Urinary bladder (tissue), 4 donors: Measurements from ENCODE around the gene TBXAS1. TPM values are rescaled to one million over a fixed set of nuclear protein-coding genes. Genes with fewer than 3 reads are reported as not detected.

Experiments used
- DNase-seq: peaks from one replicate; pipeline ENCODE4 v3.0.0-alpha.2; 2015; ENCODE audit errors: extremely low spot score
- H3K27ac ChIP-seq: one replicate; pipeline ENCODE4 v1.5.1; 2013; ENCODE audit warnings: low read depth, mild to moderate bottlenecking, moderate library complexity
- H3K36me3 ChIP-seq: one replicate; pipeline ENCODE4 v1.6.1; 2013; ENCODE audit warnings: mild to moderate bottlenecking, moderate library complexity; ENCODE audit not compliant: insufficient read depth
- H3K4me1 ChIP-seq: one replicate; pipeline ENCODE4 v1.6.1; 2013; ENCODE audit warnings: mild to moderate bottlenecking, moderate library complexity; ENCODE audit not compliant: insufficient read depth
- H3K4me3 ChIP-seq: one replicate; pipeline ENCODE4 v1.5.1; 2013; ENCODE audit warnings: low read depth, low read length
- WGBS: extraction: QIAGEN DNeasy Blood & Tissue Kit; methylation state at CpG from one replicate; pipeline ENCODE4 v1.1.7; 2013; 5-methylcytosine and 5-hydroxymethylcytosine counted together
- polyA plus RNA-seq: library from polyadenylated mRNA; stranded (reverse); fragments of 200-250 nt; gene quantifications from one replicate; pipeline ENCODE4 v1.2.3, GENCODE V29; 2013
- total RNA-seq: library from RNA; depleted of rRNA; stranded (reverse); fragments of >200 nt; gene quantifications from one replicate; pipeline ENCODE4 v1.2.3, GENCODE V29; 2014
- donor health status: healthy with polysubstance abuse.
- donor health status: healthy.

Gene TBXAS1
- total and polyA plus RNA-seq, 2 donors = 8.6 to 12.2 TPM

- Histone ChIP-seq H3K36me3 (no peaks in the 10 kb centered on the region), H3K27ac (no peak overlapping the region), H3K4me3 (no peak overlapping the region), H3K4me1 (no peaks in the 10 kb centered on the region)
- 83% methylated on average over 9 of the region's 9 CpGs for WGBS
- no peak for DNase-seq
Measured at GRCh38 chr7:139874302-139874629, 45.2 kb downstream of the TBXAS1 start.

DNA sequence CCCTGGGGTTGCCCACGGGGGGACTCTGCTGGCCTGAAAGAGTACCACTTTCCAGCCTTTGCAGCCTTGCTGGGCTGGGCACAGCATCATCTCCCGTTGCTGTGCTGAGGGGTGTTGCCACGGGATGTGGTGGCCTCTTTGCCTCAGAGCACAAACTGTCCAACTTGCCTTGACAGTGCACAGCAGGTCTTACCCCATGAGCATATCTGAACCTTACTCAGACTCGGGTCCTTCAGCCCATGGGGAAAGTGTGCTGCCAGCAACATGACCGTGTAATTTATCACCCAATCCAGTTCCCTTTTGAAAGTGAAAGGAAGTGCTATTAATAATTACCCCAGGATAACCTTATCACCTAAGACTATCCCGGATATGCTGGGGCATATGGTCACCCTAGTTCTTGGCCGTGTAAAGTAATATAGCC lies 46.8 kb downstream of the TBXAS1 start:
- Histone ChIP-seq H3K4me3 (no peak overlapping the region), H3K27ac (no peak overlapping the region), H3K4me1 (no peaks in the 10 kb centered on the region), H3K36me3 (no peaks in the 10 kb centered on the region)
- DNase-seq = no peak
- WGBS = 67% methylated on average over 7 of the region's 7 CpGs

GRCh38 chr7:139876622-139877283 lies 47.7 kb downstream of the TBXAS1 start:
- H3K36me3 ChIP-seq = no peaks in the 10 kb centered on the region
- DNase-seq = no peak

DNA sequence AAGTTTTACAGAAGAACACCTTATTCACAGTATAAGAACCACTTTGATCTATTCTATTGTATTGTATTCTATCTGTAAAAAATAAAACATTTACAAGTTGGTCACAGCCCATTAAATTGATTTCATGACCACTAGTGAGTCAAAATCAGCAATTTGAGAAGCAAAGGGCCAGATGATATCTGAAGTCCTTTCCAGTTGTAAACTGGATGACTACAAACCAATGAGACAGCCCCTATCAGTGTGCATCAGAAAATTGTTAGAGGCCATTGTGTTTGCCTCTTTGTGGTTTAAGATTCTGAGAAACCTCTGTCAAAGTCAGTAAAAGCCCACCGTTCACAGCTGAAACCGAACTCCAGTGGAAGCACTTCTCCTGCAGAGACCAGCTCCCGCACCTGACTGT lies 54.8 kb downstream of the TBXAS1 start:
- WGBS = 94% methylated on average over 3 of the region's 3 CpGs
- Histone ChIP-seq H3K4me1 (no peaks in the 10 kb centered on the region), H3K27ac (no peak overlapping the region), H3K4me3 (no peak overlapping the region), H3K36me3 (no peaks in the 10 kb centered on the region)
- no peak for DNase-seq

More at GRCh38 chr7:139876622-139877283, 47.7 kb downstream of the TBXAS1 start:
- 97% methylated on average over 8 of the region's 8 CpGs for WGBS
- Histone ChIP-seq H3K4me3 (no peak overlapping the region), H3K27ac (no peak overlapping the region), H3K4me1 (no peaks in the 10 kb centered on the region)

DNA sequence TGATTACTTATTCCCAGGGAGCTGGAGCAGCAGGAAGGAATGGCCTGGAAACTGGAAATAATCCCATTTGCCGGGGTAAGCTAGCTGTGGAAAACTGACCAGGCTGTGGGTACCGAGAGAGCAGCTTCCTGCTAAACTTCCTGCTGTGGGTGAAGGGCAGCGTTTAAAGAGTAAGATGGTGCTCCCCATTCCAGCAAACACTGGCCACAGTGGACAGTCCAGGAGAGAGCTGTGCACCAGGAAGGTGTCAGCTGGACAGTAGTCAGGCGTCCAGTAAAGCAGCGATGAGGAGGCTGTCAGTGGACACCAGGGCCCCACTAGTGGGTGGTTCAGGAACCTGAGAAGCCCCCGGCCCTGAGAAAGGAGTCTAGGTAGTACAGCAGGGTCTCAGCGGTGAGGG lies 55.4 kb downstream of the TBXAS1 start:
- H3K27ac ChIP-seq = no peak overlapping the region
- no peaks in the 10 kb centered on the region for H3K36me3 ChIP-seq
- 92% methylated on average over 7 of the region's 7 CpGs for WGBS
- no peaks in the 10 kb centered on the region for H3K4me1 ChIP-seq
- no peak overlapping the region for H3K4me3 ChIP-seq
- DNase-seq = no peak

GRCh38 chr7:139885511-139885910 lies 56.4 kb downstream of the TBXAS1 start:
- Histone ChIP-seq H3K27ac (no peak overlapping the region), H3K36me3 (no peaks in the 10 kb centered on the region), H3K4me1 (no peaks in the 10 kb centered on the region), H3K4me3 (no peak overlapping the region)
- DNase-seq = no peak

- H3K4me3 ChIP-seq = no peak overlapping the region
- 58% methylated on average over 2 of the region's 2 CpGs for WGBS
- no peaks in the 10 kb centered on the region for H3K4me1 ChIP-seq
- no peaks in the 10 kb centered on the region for H3K36me3 ChIP-seq
- no peak for DNase-seq
- no peak overlapping the region for H3K27ac ChIP-seq
Measured at GRCh38 chr7:139886206-139886605, 57.1 kb downstream of the TBXAS1 start.

DNA sequence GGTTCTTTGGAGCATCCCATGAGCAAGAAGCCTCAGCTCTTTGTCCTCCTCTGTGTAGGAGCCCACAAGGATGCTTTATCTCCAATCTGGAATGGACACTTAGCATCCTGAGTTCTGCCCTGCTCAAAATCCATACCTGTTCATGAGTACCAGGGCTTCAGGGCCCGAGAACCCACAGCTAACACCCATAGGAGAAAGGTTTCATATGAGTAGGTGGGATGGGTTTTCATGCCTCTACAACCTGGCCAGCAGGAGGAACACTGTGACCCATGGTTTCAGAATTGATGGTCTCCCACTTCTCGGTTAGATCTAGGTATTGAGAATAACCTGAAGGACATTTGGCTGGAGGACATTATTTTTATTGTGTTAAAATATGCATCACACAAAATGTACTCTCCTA lies 57.8 kb downstream of the TBXAS1 start:
- no peak for DNase-seq

DNA sequence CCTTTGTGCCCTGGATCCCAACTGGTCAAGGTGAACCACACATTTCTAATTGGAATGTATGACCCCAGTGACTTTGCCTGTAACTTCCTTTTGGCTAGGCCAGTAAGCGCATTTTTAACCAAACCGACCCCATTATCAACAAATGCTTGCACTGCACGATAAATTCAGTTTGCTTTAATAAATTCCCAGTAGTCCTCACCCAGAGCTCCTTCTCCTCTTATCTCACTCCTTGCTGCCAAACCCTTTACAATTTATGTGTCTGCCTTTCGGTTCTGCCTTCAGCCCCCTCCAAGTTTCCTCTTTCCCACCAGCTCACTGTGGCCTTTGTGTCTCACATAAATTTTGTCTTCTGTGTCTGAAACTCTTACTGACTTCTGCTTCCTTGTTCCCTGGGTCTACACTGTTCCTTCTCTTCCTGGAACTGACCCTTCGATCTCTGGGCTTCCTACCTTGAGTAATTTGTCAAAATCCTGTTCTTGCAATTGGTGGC lies 59.0 kb downstream of the TBXAS1 start:
- H3K4me3 ChIP-seq = no peak overlapping the region
- 73% methylated on average over 5 of the region's 5 CpGs for WGBS
- DNase-seq = no peak
- H3K4me1 ChIP-seq = no peaks in the 10 kb centered on the region
- H3K27ac ChIP-seq = no peak overlapping the region
- H3K36me3 ChIP-seq = no peaks in the 10 kb centered on the region

More for the DNA sequence above, 57.8 kb downstream of the TBXAS1 start:
- WGBS = 94% methylated on average over 2 of the region's 2 CpGs
- Histone ChIP-seq H3K4me1 (no peaks in the 10 kb centered on the region), H3K27ac (no peak overlapping the region), H3K36me3 (no peaks in the 10 kb centered on the region), H3K4me3 (no peak overlapping the region)

DNA sequence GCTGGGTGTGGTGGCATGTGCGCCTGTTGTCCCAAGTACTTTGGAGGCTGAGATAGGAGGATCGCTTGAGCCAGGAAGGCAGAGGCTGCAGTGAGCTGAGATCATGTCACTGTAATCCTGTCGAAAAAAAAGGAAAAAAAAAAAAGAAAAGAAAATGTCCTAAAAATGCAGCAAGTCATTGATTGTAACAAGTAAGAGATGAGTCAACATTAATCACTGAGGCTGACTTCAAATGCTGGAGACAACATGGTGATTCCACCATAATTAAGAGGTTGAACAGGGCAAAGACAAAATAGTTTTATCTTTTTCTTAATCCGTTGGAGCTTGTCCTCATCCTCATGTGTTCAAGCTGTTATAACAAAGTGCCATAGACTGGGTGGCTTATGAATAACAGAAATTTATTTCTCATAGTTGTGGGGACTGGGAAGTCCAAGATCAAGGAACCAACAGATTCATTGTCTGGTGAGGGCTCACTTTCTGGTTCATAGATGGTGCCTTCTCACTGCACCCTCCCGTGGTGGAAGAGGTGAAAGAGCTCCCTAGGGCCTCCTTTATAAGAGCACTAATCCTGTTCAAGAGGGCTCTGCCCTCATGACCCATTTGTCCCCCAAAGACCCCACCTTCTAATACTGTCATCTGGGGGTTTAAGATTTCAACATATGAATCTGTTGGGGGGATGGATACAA lies 60.3 kb downstream of the TBXAS1 start:
- 90% methylated on average over 5 of the region's 5 CpGs for WGBS
- DNase-seq = no peak
- H3K4me3 ChIP-seq = peak overlapping the region; percentile 3

GRCh38 chr7:139893461-139893860 lies 64.4 kb downstream of the TBXAS1 start:
- H3K27ac ChIP-seq = no peak overlapping the region
- H3K4me3 ChIP-seq = no peak overlapping the region
- H3K36me3 ChIP-seq = no peaks in the 10 kb centered on the region
- H3K4me1 ChIP-seq = no peaks in the 10 kb centered on the region
- DNase-seq = no peak
- 61% methylated on average over 1 of the region's 1 CpG for WGBS

More for the DNA sequence above, 60.3 kb downstream of the TBXAS1 start:
- Histone ChIP-seq H3K36me3 (no peaks in the 10 kb centered on the region), H3K27ac (no peak overlapping the region), H3K4me1 (no peaks in the 10 kb centered on the region)

- 88% methylated on average over 4 of the region's 4 CpGs for WGBS
- no peaks in the 10 kb centered on the region for H3K36me3 ChIP-seq
- no peak overlapping the region for H3K4me3 ChIP-seq
- no peak overlapping the region for H3K27ac ChIP-seq
- no peaks in the 10 kb centered on the region for H3K4me1 ChIP-seq
- no peak for DNase-seq
Measured at GRCh38 chr7:139893999-139894398, 64.9 kb downstream of the TBXAS1 start.

DNA sequence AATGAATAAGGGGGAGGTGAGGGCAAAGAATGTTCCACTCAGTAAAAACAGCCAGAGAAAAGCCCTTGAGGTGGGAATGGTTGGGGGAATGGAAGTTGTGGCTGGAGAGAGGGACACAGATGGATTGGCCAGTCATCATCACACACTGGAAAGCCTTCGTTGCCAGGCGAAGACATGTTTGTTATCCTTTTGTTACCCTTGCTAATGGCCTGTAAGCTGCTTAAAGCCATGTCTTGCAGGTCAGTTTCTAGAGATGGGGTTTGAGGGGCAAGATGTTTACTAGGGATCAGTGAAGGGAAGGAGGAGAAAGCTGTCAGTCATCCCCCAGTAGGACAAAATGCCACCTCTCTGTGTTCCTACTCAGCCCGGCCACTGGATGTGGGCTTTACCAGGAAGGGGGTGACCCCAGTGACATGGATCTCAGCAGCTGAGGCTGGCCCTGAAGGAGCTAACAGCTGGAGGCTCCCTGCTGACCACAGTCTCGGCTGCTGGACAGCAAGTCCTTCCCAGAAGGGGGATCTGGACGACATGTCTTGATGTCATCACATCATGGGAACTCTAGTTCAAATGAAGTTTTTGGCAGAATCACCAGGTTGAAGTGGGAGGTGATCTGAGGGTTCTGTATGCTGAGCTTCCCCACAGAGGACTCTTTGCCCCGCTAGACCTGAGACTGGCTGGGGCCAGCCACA lies 66.2 kb downstream of the TBXAS1 start:
- no peak overlapping the region for H3K4me3 ChIP-seq
- no peak for DNase-seq
- no peak overlapping the region for H3K27ac ChIP-seq
- H3K36me3 ChIP-seq = no peaks in the 10 kb centered on the region
- H3K4me1 ChIP-seq = no peaks in the 10 kb centered on the region
- 87% methylated on average over 6 of the region's 6 CpGs for WGBS

DNA sequence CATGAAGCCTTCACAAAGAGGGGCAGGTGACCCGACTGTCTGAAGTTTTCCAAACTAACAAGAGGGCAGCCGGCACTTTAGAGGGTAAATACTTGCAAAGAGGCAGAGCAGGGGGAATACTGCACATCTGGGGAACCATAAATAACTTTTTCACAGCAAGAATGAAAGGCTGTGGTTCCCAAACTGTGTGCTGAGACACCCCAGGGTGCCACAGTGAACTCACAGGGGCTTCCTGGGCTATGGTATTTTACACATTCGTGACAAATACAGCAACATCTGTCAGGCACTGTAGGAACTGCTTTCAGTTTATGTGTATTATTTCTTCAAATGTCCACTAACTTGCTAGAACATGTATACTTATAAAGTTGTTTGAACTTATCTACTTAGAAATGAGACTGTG lies 67.2 kb downstream of the TBXAS1 start:
- no peaks in the 10 kb centered on the region for H3K4me1 ChIP-seq
- WGBS = 88% methylated on average over 3 of the region's 3 CpGs
- no peak overlapping the region for H3K4me3 ChIP-seq
- no peak for DNase-seq
- no peak overlapping the region for H3K27ac ChIP-seq
- no peaks in the 10 kb centered on the region for H3K36me3 ChIP-seq
